MM.1S (cell line): ENCODE results near the gene TM9SF4.

Experiments used
- CTCF ChIP-seq: fragments of 300-600 bp; sonication (generic); IDR thresholded peaks from 2 replicates; pipeline ENCODE4 v1.5.1; 2016; ENCODE audit warnings: antibody characterized with exemption, low read length, mixed read lengths
- EZH2 ChIP-seq: fragments of 300-600 bp; sonication (generic); optimal IDR thresholded peaks from 2 replicates; pipeline ENCODE3; 2017; ENCODE audit warnings: low read depth, mild to moderate bottlenecking, antibody characterized with exemption, low read length, mixed read lengths
- EZH2phosphoT487 ChIP-seq: fragments of 300-600 bp; sonication (generic); IDR thresholded peaks from 2 replicates; pipeline ENCODE4 v1.6.1; 2018; ENCODE audit warnings: antibody characterized with exemption, low read length

GRCh38 chr20:32204205-32205109 lies 94.9 kb downstream of the TM9SF4 start:
- TF ChIP-seq EZH2phosphoT487: no peak
- TF ChIP-seq CTCF: no peak
- no peak for TF ChIP-seq EZH2
